DMS153 (cell line): ENCODE data around the gene DGKE.

Experiments
- DNase-seq: peaks from one replicate; lab custom pipeline; 2025; lab: John Stamatoyannopoulos, UW

DGKE gene

GRCh38 chr17:56914581-56915273 is 80.8 kb downstream of the DGKE start:
- DNase-seq = no peak

GRCh38 chr17:56917559-56918296 is 83.8 kb downstream of the DGKE start:
- no peak for DNase-seq

- no peak for DNase-seq
Observed at GRCh38 chr17:56918916-56919315, 85.0 kb downstream of the DGKE start.
